Neural progenitor cell (in vitro differentiated cells): ENCODE data around the gene RTN4RL1.

Experiments used
- EZH2phosphoT487 ChIP-seq: fragments of 200-600 bp; sonication (generic); IDR thresholded peaks from 2 replicates; pipeline ENCODE4 v1.6.1; 2017; ENCODE audit warnings: antibody characterized with exemption
- TF ChIP-seq, protein P1 (sequence below): fragments of 200-600 bp; sonication (generic); IDR thresholded peaks from 2 replicates; pipeline ENCODE4 v1.5.1; 2017; ENCODE audit warnings: antibody characterized with exemption, mild to moderate bottlenecking

DNA sequence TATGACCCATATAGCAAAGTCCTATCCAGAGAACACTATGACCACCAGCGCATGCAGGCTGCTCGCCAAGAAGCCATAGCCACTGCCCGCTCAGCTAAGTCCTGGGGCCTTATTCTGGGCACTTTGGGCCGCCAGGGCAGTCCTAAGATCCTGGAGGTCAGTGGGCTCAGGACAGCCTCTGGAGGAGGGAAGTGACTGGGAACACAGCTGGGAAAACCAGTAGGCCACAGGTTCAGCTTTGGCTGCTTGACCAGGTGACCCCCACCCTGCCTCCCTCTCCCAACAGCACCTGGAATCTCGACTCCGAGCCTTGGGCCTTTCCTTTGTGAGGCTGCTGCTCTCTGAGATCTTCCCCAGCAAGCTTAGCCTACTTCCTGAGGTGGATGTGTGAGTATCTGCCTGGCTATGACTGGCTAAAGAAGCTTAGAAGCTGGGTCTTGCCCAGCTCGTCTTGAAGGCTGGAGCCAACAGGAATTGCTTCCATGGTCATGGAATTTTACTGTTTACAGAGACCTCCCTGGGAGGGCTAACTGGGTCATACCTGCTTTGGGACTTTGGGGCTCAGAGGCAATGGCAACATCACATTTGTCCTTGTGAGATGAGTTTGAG lies 15.2 kb upstream of the RTN4RL1 start:
- TF ChIP-seq, protein P1, sequence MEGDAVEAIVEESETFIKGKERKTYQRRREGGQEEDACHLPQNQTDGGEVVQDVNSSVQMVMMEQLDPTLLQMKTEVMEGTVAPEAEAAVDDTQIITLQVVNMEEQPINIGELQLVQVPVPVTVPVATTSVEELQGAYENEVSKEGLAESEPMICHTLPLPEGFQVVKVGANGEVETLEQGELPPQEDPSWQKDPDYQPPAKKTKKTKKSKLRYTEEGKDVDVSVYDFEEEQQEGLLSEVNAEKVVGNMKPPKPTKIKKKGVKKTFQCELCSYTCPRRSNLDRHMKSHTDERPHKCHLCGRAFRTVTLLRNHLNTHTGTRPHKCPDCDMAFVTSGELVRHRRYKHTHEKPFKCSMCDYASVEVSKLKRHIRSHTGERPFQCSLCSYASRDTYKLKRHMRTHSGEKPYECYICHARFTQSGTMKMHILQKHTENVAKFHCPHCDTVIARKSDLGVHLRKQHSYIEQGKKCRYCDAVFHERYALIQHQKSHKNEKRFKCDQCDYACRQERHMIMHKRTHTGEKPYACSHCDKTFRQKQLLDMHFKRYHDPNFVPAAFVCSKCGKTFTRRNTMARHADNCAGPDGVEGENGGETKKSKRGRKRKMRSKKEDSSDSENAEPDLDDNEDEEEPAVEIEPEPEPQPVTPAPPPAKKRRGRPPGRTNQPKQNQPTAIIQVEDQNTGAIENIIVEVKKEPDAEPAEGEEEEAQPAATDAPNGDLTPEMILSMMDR = no peak
- TF ChIP-seq EZH2phosphoT487 = no peak
